Lower leg skin (tissue), 3 donors: Measurements from ENCODE around the gene SH2D5.

Source experiments
- CTCF ChIP-seq, 3 donors: fragments of 450-650 bp; IDR thresholded peaks; one replicate each; pipeline ENCODE4 v1.5.1; 2016; ENCODE audit warnings: antibody characterized with exemption in 3 of 3, mild to moderate bottlenecking in 3 of 3, moderate library complexity in 2 of 3
- POLR2A ChIP-seq, 2 donors: fragments of 450-650 bp; IDR thresholded peaks; one replicate each; pipeline ENCODE4 v1.6.1; 2016 to 2017; ENCODE audit warnings: antibody characterized with exemption in 2 of 2, mild to moderate bottlenecking in 1 of 2, moderate library complexity in 1 of 2

GRCh38 chr1:20729155-20729931 is 3.2 kb downstream of the SH2D5 start:
- TF ChIP-seq POLR2A (IDR thresholded peaks at IDR 0.05) (no peak), CTCF (IDR thresholded peaks at IDR 0.05) (no peak)
